GM12875 (cell line): Measurements from ENCODE around the gene RAB39A.

Source experiments
- H3K4me3 ChIP-seq: one replicate; pipeline ENCODE4 v1.5.1; 2011; ENCODE audit warnings: low read depth, low read length, control low read depth
- CTCF ChIP-seq: IDR thresholded peaks from 2 replicates; pipeline ENCODE4 v1.5.1; 2011; ENCODE audit warnings: low read depth, mild to moderate bottlenecking, control low read depth, inconsistent platforms, low read length, moderate library complexity, borderline replicate concordance; ENCODE audit not compliant: insufficient read depth

The RAB39A gene

GRCh38 chr11:107998761-107999160 lies 70.5 kb downstream of the RAB39A start:
- TF ChIP-seq CTCF = no peak
- H3K4me3 ChIP-seq = no peak overlapping the region

GRCh38 chr11:107999759-108000455 lies 71.7 kb downstream of the RAB39A start:
- peak; percentile 59 for TF ChIP-seq CTCF
- no peak overlapping the region for H3K4me3 ChIP-seq

GRCh38 chr11:108002476-108002875 lies 74.2 kb downstream of the RAB39A start:
- H3K4me3 ChIP-seq = no peak overlapping the region
- no peak for TF ChIP-seq CTCF

GRCh38 chr11:108003623-108004022 lies 75.4 kb downstream of the RAB39A start:
- no peak for TF ChIP-seq CTCF
- no peak overlapping the region for H3K4me3 ChIP-seq

- TF ChIP-seq CTCF = no peak
- no peak overlapping the region for H3K4me3 ChIP-seq
These were observed 79.6 kb downstream of the RAB39A start for GRCh38 chr11:108007819-108008218.

- H3K4me3 ChIP-seq = peak within 1 kb of the TSS; percentile 80
- TF ChIP-seq CTCF = peak; percentile 90
These were observed 80.6 kb downstream of the RAB39A start, which contains the start of gene CUL5 for GRCh38 chr11:108008656-108009496. Gene CUL5 (plus strand): TSS chr11:108008898. CDS start chr11:108009349, 451 bp downstream.
